ENCODE measurements around the gene CERS5. TPM values are rescaled to one million over a fixed set of nuclear protein-coding genes. Genes with fewer than 3 reads are reported as not detected.
"Not testable (repeated sequence)": the region's sequence is repeated elsewhere in the genome, so short reads cannot be mapped to it uniquely, and the experiment has no call there.

CERS5 gene
- total RNA-seq, 5 donors from 2014 or later (not counting 1 experiment from before 2014, with no cell fraction given) = 41.1 to 58.5 (median 46.2) TPM

DNA sequence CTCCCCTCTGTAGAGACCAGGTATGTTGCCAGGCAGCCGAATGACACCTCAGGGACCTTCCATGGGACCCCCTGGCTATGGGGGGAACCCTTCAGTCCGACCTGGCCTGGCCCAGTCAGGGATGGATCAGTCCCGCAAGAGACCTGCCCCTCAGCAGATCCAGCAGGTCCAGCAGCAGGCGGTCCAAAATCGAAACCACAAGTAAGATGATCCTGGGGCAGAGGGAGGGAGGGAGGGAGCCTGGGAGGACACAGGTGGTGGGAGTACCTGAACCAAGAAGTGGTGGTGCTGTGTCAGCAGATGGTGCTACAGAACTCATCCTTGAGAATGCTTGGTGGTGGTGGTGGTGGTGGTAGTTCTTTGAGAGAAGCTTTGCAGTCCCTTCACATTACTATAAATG, 81.0 kb downstream of the CERS5 start:
- Histone ChIP-seq H3K27me3 (replicated peaks in 1 of 2; ENCODE audit: control insufficient read depth in 2 of 2, extremely low read depth in 1 of 2, insufficient read depth in 2 of 2, low read length in 1 of 2) (no peaks in the 10 kb centered on the region), H3K27ac (ENCODE audit: low read length) (peak overlapping the region; percentile 95), H3K36me3 (ENCODE audit: control insufficient read depth in 2 of 2, extremely low read depth in 1 of 2, insufficient read depth in 1 of 2, low read length in 1 of 2) (peaks cover 6 to 36% of the 10 kb centered on the region in 2 donors), H3K9me3 (no peaks in the 10 kb centered on the region), H3K4me1 (ENCODE audit: control insufficient read depth in 1 of 2, extremely low read depth in 1 of 2, insufficient read depth in 2 of 2, low read length in 2 of 2) (peaks cover 10 to 17% of the 10 kb centered on the region in 2 experiments), H3K4me3 (ENCODE audit: control insufficient read depth in 1 of 2, extremely low read depth in 1 of 2, low read length in 1 of 2) (no peak overlapping the region)
- ChIA-PET POLR2A (interaction anchor here in 1 of 2 donors (0.5 kb wide), 1 partner anchor 29 kb away, joined by 5 read pairs; no protein-coding TSS in a partner anchor), CTCF (interaction anchor here (0.5 to 6.9 kb wide), 6 partner anchors 11 to 124 kb away, joined by 3 to 94 read pairs (median 8); partner anchors contain the start of gene COX14 (in 1 of the 2))
- 100% methylated on average over 5 of the region's 5 CpGs for WGBS (ENCODE audit: insufficient coverage)
- Mint-ChIP-seq H3K4me1 (peaks cover 40 to 44% (median 40%) of the 10 kb centered on the region in 3 donors), H3K36me3 (peaks cover 28% of the 10 kb centered on the region), H3K9me3 (no peaks in the 10 kb centered on the region), H3K27me3 (no peaks in the 10 kb centered on the region), H3K4me3 (peak overlapping the region; percentile 87 to 93 (median 87)), H3K27ac (peak overlapping the region; percentile 93 to 94)
- ATAC-seq (replicated peaks in 1 of 4) (no peak), DNase-seq (peak in 1 of 35 experiments; percentile 30)

DNA sequence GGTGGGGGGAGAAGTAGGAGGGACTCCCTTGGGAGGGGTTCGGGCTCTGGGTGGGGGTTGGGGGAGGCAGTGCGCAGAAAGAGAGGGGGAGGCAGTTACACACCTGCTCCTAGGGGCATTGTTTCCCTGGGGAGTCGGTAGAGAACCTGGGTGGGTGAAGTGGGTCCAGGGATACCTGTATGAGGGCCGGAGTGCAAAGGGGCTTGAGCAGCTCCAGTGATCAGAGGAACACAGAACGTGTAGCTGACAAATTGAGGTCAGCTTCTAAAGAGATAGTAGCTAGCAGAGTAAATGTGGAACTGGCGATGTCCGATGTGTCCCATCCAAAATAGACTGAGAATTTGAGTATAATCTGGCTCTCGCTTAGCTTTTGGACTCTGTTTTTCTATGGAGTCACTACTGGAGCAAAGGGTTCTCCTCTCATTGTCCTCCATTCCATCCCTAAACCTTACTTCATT, 81.5 kb downstream of the CERS5 start:
- peak overlapping the region; percentile 95 for H3K27ac ChIP-seq (ENCODE audit: low read length)
- peak overlapping the region; percentile 93 to 94 for H3K27ac Mint-ChIP-seq
- peak overlapping the region; percentile 51 to 80 for H3K4me3 ChIP-seq (ENCODE audit: control insufficient read depth in 1 of 2, extremely low read depth in 1 of 2, low read length in 1 of 2)
- H3K36me3 Mint-ChIP-seq = peaks cover 25% of the 10 kb centered on the region
- ChIA-PET CTCF (interaction anchor here (0.6 to 6.9 kb wide), 10 partner anchors 10 to 140 kb away, joined by 3 to 94 read pairs (median 4); partner anchors contain the start of genes COX14 (in 1 of the 2) and GPD1 (in 1 of the 2)), POLR2A (interaction anchor here in 1 of 2 donors (0.5 to 1.3 kb wide), 4 partner anchors 26 to 106 kb away, joined by 3 to 11 read pairs (median 5); partner anchors contain the start of gene COX14)
- ATAC-seq (replicated peaks in 1 of 4) = peak in 1 of 4 experiments; percentile 1
- DNase-seq = no peak
- H3K27me3 Mint-ChIP-seq = no peaks in the 10 kb centered on the region
- H3K27me3 ChIP-seq (replicated peaks in 1 of 2; ENCODE audit: control insufficient read depth in 2 of 2, extremely low read depth in 1 of 2, insufficient read depth in 2 of 2, low read length in 1 of 2) = no peaks in the 10 kb centered on the region
- H3K36me3 ChIP-seq (ENCODE audit: control insufficient read depth in 2 of 2, extremely low read depth in 1 of 2, insufficient read depth in 1 of 2, low read length in 1 of 2) = peaks cover 5 to 31% of the 10 kb centered on the region in 2 donors
- no peaks in the 10 kb centered on the region for H3K9me3 Mint-ChIP-seq
- no peaks in the 10 kb centered on the region for H3K9me3 ChIP-seq
- 4% methylated on average over 5 of the region's 8 CpGs for WGBS (ENCODE audit: insufficient coverage)
- peaks cover 40 to 44% (median 40%) of the 10 kb centered on the region in 3 donors for H3K4me1 Mint-ChIP-seq
- peak overlapping the region; percentile 87 to 93 (median 87) for H3K4me3 Mint-ChIP-seq
- H3K4me1 ChIP-seq (ENCODE audit: control insufficient read depth in 1 of 2, extremely low read depth in 1 of 2, insufficient read depth in 2 of 2, low read length in 2 of 2) = peaks cover 10 to 17% of the 10 kb centered on the region in 2 experiments

DNA sequence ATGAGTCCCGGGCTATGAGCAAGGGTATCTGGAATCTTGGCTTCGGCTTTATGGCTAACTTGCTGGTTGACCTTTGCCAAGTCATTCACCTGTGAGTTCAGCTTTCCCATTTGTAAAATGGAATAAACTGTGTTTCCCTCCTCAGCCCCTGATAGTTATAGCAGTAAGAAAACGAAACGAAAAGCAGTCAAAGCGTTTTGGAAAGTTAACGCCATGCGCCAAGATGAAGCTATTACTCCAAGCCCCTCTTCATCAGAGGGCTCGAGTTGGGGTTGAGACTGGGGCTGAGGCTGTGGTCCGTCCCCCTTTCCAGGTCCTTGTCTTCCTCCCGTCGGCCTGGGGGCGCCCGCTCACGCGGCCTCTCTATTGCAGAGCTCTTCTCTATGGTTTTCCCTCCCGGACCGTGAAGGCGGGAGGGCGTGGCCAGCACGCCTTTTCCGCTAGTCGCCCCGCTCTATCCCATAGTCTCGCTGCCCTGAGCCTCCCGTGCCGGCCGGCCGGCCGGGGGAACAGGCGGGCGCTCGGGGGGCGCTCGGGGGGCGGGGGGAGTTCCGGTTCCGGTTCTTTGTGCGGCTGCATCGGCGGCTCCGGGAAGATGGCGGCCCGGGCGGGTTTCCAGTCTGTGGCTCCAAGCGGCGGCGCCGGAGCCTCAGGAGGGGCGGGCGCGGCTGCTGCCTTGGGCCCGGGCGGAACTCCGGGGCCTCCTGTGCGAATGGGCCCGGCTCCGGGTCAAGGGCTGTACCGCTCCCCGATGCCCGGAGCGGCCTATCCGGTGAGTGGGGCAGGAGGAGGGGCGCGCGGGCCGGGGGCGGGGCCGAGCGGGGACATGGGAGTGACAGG, 82.2 kb downstream of the CERS5 start, which contains the start of gene SMARCD1:
Gene SMARCD1 (plus strand): TSS at position 568 of the 840 bp plus-strand sequence. CDS start 28 bp downstream, at position 596.
- Mint-ChIP-seq H3K27ac (peak within 1 kb of the TSS; percentile 93 to 98), H3K9me3 (no peaks in the 10 kb centered on the region), H3K27me3 (no peaks in the 10 kb centered on the region), H3K36me3 (peaks cover 21% of the 10 kb centered on the region), H3K4me1 (peaks cover 39 to 44% (median 40%) of the 10 kb centered on the region in 3 donors), H3K4me3 (peak within 1 kb of the TSS; percentile 87 to 93 (median 87))
- peaks cover 5 to 25% of the 10 kb centered on the region in 2 donors for H3K36me3 ChIP-seq (ENCODE audit: control insufficient read depth in 2 of 2, extremely low read depth in 1 of 2, insufficient read depth in 1 of 2, low read length in 1 of 2)
- CTCF ChIA-PET = interaction anchor here (0.6 to 6.9 kb wide), 15 partner anchors 10 to 414 kb away, joined by 3 to 94 read pairs (median 4); partner anchors contain the start of genes COX14 (in 2 of the 2) and GPD1 (in 1 of the 2)
- H3K9me3 ChIP-seq = no peaks in the 10 kb centered on the region
- H3K4me3 ChIP-seq (ENCODE audit: control insufficient read depth in 1 of 2, extremely low read depth in 1 of 2, low read length in 1 of 2) = peak within 1 kb of the TSS; percentile 80 to 83
- peaks cover 10 to 17% of the 10 kb centered on the region in 2 experiments for H3K4me1 ChIP-seq (ENCODE audit: control insufficient read depth in 1 of 2, extremely low read depth in 1 of 2, insufficient read depth in 2 of 2, low read length in 2 of 2)
- no peaks in the 10 kb centered on the region for H3K27me3 ChIP-seq (replicated peaks in 1 of 2; ENCODE audit: control insufficient read depth in 2 of 2, extremely low read depth in 1 of 2, insufficient read depth in 2 of 2, low read length in 1 of 2)
- POLR2A ChIA-PET = interaction anchor here (0.5 to 1.4 kb wide), 8 partner anchors 27 to 1246 kb away, joined by 3 to 11 read pairs (median 5); partner anchors contain the start of genes COX14 (in 2 of the 2) and CERS5 (in 1 of the 2)
- peak; percentile 87 to 94 (median 92) for ATAC-seq (replicated peaks in 1 of 4)
- H3K27ac ChIP-seq (ENCODE audit: low read length) = peak within 1 kb of the TSS; percentile 95
- DNase-seq = peak; percentile 68 to 88 (median 77)
- under 1% methylated on average over 56 of the region's 69 CpGs for WGBS (ENCODE audit: insufficient coverage)

DNA sequence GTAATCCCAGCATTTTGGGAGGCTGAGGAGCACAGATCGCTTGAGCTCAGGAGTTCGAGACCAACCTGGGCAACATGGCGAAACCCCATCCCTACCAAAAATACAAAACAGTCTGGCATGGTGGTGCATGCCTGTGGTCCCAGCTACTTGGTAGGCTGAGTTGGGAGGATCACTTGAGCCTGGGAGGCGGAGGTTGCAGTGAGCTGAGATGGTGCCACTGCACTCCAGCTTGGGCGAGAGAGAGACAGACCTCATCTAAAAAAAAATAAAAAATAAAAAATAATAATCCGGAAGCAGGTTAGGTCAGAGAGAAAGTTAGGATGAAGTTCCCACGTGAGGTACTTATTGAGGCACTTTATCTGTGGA, 82.8 kb downstream of the CERS5 start:
- not testable (repeated sequence) for H3K9me3 Mint-ChIP-seq; ATAC-seq (replicated peaks in 1 of 4); H3K27me3 ChIP-seq (replicated peaks in 1 of 2; ENCODE audit: control insufficient read depth in 2 of 2, extremely low read depth in 1 of 2, insufficient read depth in 2 of 2, low read length in 1 of 2); DNase-seq; H3K27me3 Mint-ChIP-seq; H3K9me3 ChIP-seq
- POLR2A ChIA-PET = interaction anchor here (0.7 to 1.4 kb wide), 5 partner anchors 27 to 88 kb away, joined by 4 to 11 read pairs (median 5); partner anchors contain the start of genes COX14 (in 2 of the 2) and CERS5 (in 1 of the 2)
- Histone ChIP-seq H3K4me3 (ENCODE audit: control insufficient read depth in 1 of 2, extremely low read depth in 1 of 2, low read length in 1 of 2) (peak overlapping the region; percentile 80 to 83), H3K4me1 (ENCODE audit: control insufficient read depth in 1 of 2, extremely low read depth in 1 of 2, insufficient read depth in 2 of 2, low read length in 2 of 2) (peaks cover 10 to 17% of the 10 kb centered on the region in 2 experiments), H3K27ac (ENCODE audit: low read length) (peak overlapping the region; percentile 95), H3K36me3 (ENCODE audit: control insufficient read depth in 2 of 2, extremely low read depth in 1 of 2, insufficient read depth in 1 of 2, low read length in 1 of 2) (peaks cover 5 to 19% of the 10 kb centered on the region in 2 donors)
- Mint-ChIP-seq H3K36me3 (peaks cover 15% of the 10 kb centered on the region), H3K4me1 (peaks cover 38 to 44% (median 40%) of the 10 kb centered on the region in 3 donors), H3K27ac (peak overlapping the region; percentile 92 to 98), H3K4me3 (peak overlapping the region; percentile 87 to 93 (median 87))
- WGBS (ENCODE audit: insufficient coverage) = 0% methylated on average over 2 of the region's 7 CpGs
- CTCF ChIA-PET = interaction anchor here (0.6 to 6.9 kb wide), 17 partner anchors 9 to 1730 kb away, joined by 3 to 94 read pairs (median 4); partner anchors contain the start of genes COX14 (in 2 of the 2) and GPD1 (in 1 of the 2)

DNA sequence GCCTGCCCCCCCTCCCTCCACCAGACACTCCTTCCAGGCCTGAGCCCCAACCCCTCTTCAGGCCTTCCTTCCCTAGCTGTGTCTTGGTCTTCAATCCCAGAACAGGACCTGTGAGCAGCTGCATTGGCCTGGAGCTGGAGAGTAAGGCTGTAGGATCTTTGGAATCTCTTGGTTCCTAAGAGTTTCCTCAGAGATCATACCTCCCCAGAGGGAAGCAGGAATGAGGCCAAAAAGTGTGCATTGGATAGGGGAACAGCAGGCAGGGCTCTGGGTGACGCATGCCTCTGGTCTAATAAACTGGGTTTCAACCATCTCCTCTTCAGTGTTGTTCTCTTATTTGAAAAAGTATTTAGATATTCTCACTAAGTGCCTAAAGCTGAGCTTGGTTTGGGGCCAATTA, 83.9 kb downstream of the CERS5 start:
- WGBS (ENCODE audit: insufficient coverage) = no CpG with 5 or more reads among the region's 1 CpG
- peak overlapping the region; percentile 62 to 76 (median 67) for H3K4me3 Mint-ChIP-seq

More for the DNA sequence above, 83.9 kb downstream of the CERS5 start:
- ChIA-PET POLR2A (no interaction called here), CTCF (interaction anchor here in 1 of 2 donors (0.6 to 1.3 kb wide), 2 partner anchors 29 to 84 kb away, joined by 3 to 4 read pairs; partner anchors contain the start of genes CERS5 and COX14)
- Histone ChIP-seq H3K27ac (ENCODE audit: low read length) (peak overlapping the region; percentile 13), H3K4me3 (ENCODE audit: control insufficient read depth in 1 of 2, extremely low read depth in 1 of 2, low read length in 1 of 2) (no peak overlapping the region), H3K4me1 (ENCODE audit: control insufficient read depth in 1 of 2, extremely low read depth in 1 of 2, insufficient read depth in 2 of 2, low read length in 2 of 2) (peaks cover 10 to 17% of the 10 kb centered on the region in 2 experiments), H3K9me3 (no peaks in the 10 kb centered on the region), H3K36me3 (ENCODE audit: control insufficient read depth in 2 of 2, extremely low read depth in 1 of 2, insufficient read depth in 1 of 2, low read length in 1 of 2) (peaks cover 5 to 8% of the 10 kb centered on the region in 2 donors), H3K27me3 (replicated peaks in 1 of 2; ENCODE audit: control insufficient read depth in 2 of 2, extremely low read depth in 1 of 2, insufficient read depth in 2 of 2, low read length in 1 of 2) (no peaks in the 10 kb centered on the region)
- H3K4me1 Mint-ChIP-seq = peaks cover 31 to 36% (median 33%) of the 10 kb centered on the region in 3 donors
- H3K36me3 Mint-ChIP-seq = peaks cover 4% of the 10 kb centered on the region
- H3K9me3 Mint-ChIP-seq = no peaks in the 10 kb centered on the region
- DNase-seq (no peak), ATAC-seq (replicated peaks in 1 of 4) (no peak)
- peak overlapping the region; percentile 86 to 95 for H3K27ac Mint-ChIP-seq
- H3K27me3 Mint-ChIP-seq = no peaks in the 10 kb centered on the region
